ENCODE measurements around the gene MPV17L2. TPM values are rescaled to one million over a fixed set of nuclear protein-coding genes. Genes with fewer than 3 reads are reported as not detected.
"Not testable (repeated sequence)": the region's sequence is repeated elsewhere in the genome, so short reads cannot be mapped to it uniquely, and the experiment has no call there.

Gene MPV17L2
- total and polyA plus RNA-seq, 2 donors (not counting 1 experiment from before 2014, with no cell fraction given), result 8.6 to 23.0 TPM

DNA sequence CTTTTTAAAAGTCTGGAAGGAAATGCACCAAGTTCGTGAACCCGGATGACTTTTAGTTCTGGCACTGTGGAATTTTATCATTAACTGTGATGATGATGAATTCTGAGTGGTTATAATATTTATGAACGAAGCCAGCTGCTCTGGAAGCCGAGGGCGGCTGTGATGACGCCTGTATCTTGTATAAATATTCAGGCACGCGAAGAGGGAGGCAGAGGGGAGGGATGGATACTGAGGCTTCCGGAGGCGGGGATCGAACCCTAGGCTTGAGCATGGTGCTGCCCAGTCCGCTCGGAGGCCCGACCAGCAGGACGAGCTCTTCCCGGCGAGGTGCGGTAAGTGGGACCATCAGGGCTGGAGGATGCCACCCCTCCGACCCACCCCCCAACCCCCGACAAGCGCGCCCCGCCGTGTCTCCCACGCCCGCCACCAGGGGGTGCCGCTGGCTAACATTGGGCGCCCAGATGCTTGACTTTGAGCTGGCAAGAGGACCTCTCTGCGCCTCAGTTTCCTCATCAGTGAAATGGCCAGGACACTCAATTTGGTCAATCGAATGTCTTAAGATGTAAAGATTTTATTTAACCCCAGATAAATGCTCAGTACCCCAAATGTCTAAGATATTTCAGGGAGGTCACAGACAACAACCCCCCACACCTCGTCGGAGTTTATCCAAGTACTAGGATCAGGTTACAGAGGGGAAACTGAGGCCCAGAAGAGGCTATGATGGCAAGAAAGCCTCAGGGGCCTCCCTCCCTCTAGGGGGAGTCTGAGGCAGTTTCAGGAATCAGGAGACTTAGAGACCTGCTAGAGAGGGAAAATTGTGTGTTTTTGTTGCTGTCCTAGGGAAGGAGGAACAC, 15.3 kb downstream of the MPV17L2 start:
- H3K27ac Mint-ChIP-seq, result peak overlapping the region; percentile 16
- no peaks in the 10 kb centered on the region for H3K36me3 ChIP-seq (replicated peaks in 1 of 2; ENCODE audit: control extremely low read depth in 1 of 2, control insufficient read depth in 1 of 2, extremely low read depth in 1 of 2, insufficient read depth in 2 of 2, low read length in 1 of 2)
- no peak overlapping the region for H3K4me3 Mint-ChIP-seq

DNA sequence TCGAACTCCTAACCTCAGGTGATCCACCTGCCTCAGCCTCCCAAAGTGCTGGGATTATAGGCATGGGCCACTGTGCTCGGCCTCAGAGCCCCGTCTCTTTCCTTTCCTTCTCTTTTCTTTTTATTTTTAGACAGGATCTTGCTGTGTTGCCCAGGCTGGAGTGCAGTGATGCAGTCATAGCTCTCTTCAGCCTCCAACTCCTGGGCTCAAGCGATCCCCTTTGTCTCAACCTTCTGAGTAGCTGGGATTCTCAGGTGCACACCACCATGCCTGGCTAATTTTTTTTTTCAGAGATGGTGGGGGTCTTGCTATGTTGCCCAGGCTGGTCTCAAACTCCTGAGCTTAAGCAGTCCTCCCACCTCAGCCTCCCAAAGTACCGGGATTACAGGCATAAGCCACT, 16.9 kb downstream of the MPV17L2 start:
- POLR2A ChIA-PET, result not testable (repeated sequence)

More for the DNA sequence above, 15.3 kb downstream of the MPV17L2 start:
- peaks cover 7 to 17% of the 10 kb centered on the region in 2 donors for H3K4me1 ChIP-seq (ENCODE audit: control insufficient read depth in 2 of 2, insufficient read depth in 2 of 2, low read length in 2 of 2)
- Mint-ChIP-seq H3K9me3 (ENCODE audit: insufficient read depth) (no peaks in the 10 kb centered on the region), H3K4me1 (peaks cover 14% of the 10 kb centered on the region), H3K27me3 (peaks cover 14% of the 10 kb centered on the region)
- H3K27ac ChIP-seq (ENCODE audit: low read length in 2 of 2), result no peak overlapping the region
- TF ChIP-seq, protein P1, sequence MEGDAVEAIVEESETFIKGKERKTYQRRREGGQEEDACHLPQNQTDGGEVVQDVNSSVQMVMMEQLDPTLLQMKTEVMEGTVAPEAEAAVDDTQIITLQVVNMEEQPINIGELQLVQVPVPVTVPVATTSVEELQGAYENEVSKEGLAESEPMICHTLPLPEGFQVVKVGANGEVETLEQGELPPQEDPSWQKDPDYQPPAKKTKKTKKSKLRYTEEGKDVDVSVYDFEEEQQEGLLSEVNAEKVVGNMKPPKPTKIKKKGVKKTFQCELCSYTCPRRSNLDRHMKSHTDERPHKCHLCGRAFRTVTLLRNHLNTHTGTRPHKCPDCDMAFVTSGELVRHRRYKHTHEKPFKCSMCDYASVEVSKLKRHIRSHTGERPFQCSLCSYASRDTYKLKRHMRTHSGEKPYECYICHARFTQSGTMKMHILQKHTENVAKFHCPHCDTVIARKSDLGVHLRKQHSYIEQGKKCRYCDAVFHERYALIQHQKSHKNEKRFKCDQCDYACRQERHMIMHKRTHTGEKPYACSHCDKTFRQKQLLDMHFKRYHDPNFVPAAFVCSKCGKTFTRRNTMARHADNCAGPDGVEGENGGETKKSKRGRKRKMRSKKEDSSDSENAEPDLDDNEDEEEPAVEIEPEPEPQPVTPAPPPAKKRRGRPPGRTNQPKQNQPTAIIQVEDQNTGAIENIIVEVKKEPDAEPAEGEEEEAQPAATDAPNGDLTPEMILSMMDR (IDR thresholded peaks at IDR 0.05), result peak; percentile 82
- no peak for TF ChIP-seq EZH2 (IDR thresholded peaks at IDR 0.05; ENCODE audit: borderline replicate concordance, insufficient read depth, low read depth, low read length, poor library complexity, severe bottlenecking)
- 39% methylated on average over 20 of the region's 32 CpGs for WGBS (ENCODE audit: insufficient coverage)
- POLR2A ChIA-PET, result interaction anchor here (0.5 to 0.9 kb wide), 5 partner anchors 11 to 192 kb away, joined by 3 to 7 read pairs (median 3); no protein-coding TSS in a partner anchor
- intact Hi-C loops (cut with micrococcal nuclease), result loop anchor here (1.0 kb wide), 2 partner anchors 16 to 43 kb away; no protein-coding TSS in a partner anchor
- H3K9me3 ChIP-seq (ENCODE audit: control extremely low read depth in 1 of 3, control insufficient read depth in 2 of 3, insufficient read depth in 1 of 3, low read length in 2 of 3), result no peaks in the 10 kb centered on the region
- H3K4me3 ChIP-seq (ENCODE audit: control extremely low read depth in 1 of 5, extremely low read depth in 1 of 5, insufficient read depth in 1 of 5, low read depth in 2 of 5, low read length in 4 of 5), result no peak overlapping the region
- peaks cover 0 to 29% (median 7%) of the 10 kb centered on the region in 4 experiments for H3K27me3 ChIP-seq (replicated peaks in 1 of 4; ENCODE audit: control extremely low read depth in 1 of 4, control insufficient read depth in 3 of 4, insufficient read depth in 4 of 4, low read length in 3 of 4)
- peak; percentile 65 for DNase-seq
- H3K9ac ChIP-seq (ENCODE audit: low read length), result no peak overlapping the region
- no peaks in the 10 kb centered on the region for H4K20me1 ChIP-seq (ENCODE audit: control insufficient read depth, insufficient read depth, low read length, poor library complexity, severe bottlenecking)
- H2AFZ ChIP-seq (ENCODE audit: insufficient read depth, low read depth, low read length, poor library complexity, severe bottlenecking), result no peak overlapping the region
- no peak overlapping the region for H3K4me2 ChIP-seq (replicated peaks; ENCODE audit: low read depth, low read length, poor library complexity, severe bottlenecking)
- CTCF ChIA-PET, result interaction anchor here (0.6 to 11.5 kb wide), 24 partner anchors 12 to 211 kb away, joined by 3 to 152 read pairs (median 4); partner anchors contain the start of genes IQCN, LSM4 and MPV17L2
- H3K79me2 ChIP-seq (ENCODE audit: control insufficient read depth, insufficient read depth, low read length), result peaks cover 7% of the 10 kb centered on the region
- no peak for ATAC-seq (ENCODE audit: low read depth)

More for the DNA sequence above, 16.9 kb downstream of the MPV17L2 start:
- peaks cover 17% of the 10 kb centered on the region for H3K27me3 Mint-ChIP-seq
- H3K36me3 ChIP-seq (replicated peaks in 1 of 2; ENCODE audit: control extremely low read depth in 1 of 2, control insufficient read depth in 1 of 2, extremely low read depth in 1 of 2, insufficient read depth in 2 of 2, low read length in 1 of 2); H3K4me1 ChIP-seq (ENCODE audit: control insufficient read depth in 2 of 2, insufficient read depth in 2 of 2, low read length in 2 of 2); H3K4me2 ChIP-seq (replicated peaks; ENCODE audit: low read depth, low read length, poor library complexity, severe bottlenecking); DNase-seq; ATAC-seq (ENCODE audit: low read depth); H3K4me3 Mint-ChIP-seq; H4K20me1 ChIP-seq (ENCODE audit: control insufficient read depth, insufficient read depth, low read length, poor library complexity, severe bottlenecking); H3K9me3 Mint-ChIP-seq (ENCODE audit: insufficient read depth); H3K79me2 ChIP-seq (ENCODE audit: control insufficient read depth, insufficient read depth, low read length); H3K4me1 Mint-ChIP-seq; H2AFZ ChIP-seq (ENCODE audit: insufficient read depth, low read depth, low read length, poor library complexity, severe bottlenecking); H3K9ac ChIP-seq (ENCODE audit: low read length); H3K27ac ChIP-seq (ENCODE audit: low read length in 2 of 2); H3K4me3 ChIP-seq (ENCODE audit: control extremely low read depth in 1 of 5, extremely low read depth in 1 of 5, insufficient read depth in 1 of 5, low read depth in 2 of 5, low read length in 4 of 5); H3K27ac Mint-ChIP-seq; H3K9me3 ChIP-seq (ENCODE audit: control extremely low read depth in 1 of 3, control insufficient read depth in 2 of 3, insufficient read depth in 1 of 3, low read length in 2 of 3); intact Hi-C loops (cut with micrococcal nuclease): not testable (repeated sequence)
- WGBS (ENCODE audit: insufficient coverage), result 74% methylated on average over 3 of the region's 5 CpGs
- peaks cover 0 to 34% (median 7%) of the 10 kb centered on the region in 4 experiments for H3K27me3 ChIP-seq (replicated peaks in 1 of 4; ENCODE audit: control extremely low read depth in 1 of 4, control insufficient read depth in 3 of 4, insufficient read depth in 4 of 4, low read length in 3 of 4)
- CTCF ChIA-PET, result interaction anchor here (0.5 to 11.5 kb wide), 9 partner anchors 14 to 202 kb away, joined by 3 to 152 read pairs (median 5); a partner anchor contains a TSS
